Activated B cell treated with CpG ODN at 0.5 μM for 24 hours (primary cell): ENCODE measurements around the gene ANKS1A. TPM values are rescaled to one million over a fixed set of nuclear protein-coding genes. Genes with fewer than 3 reads are reported as not detected.

Experiments
- ATAC-seq: fragments of 200-7000 bp; cut with Tn5 transposase; one replicate; pipeline ENCODE4 v1.10.0; 2021; ENCODE audit warnings: low read depth, mild to moderate bottlenecking, moderate library complexity
- CTCF ChIA-PET: fragments of 350-600 bp; sonication (Branson Sonifier 250); formaldehyde crosslinking; loops from one replicate; lab custom pipeline; 2021; ENCODE audit warnings: antibody characterized with exemption; lab: Charles Lee
- POLR2A ChIA-PET: fragments of 350-600 bp; sonication (Branson Sonifier 250); formaldehyde crosslinking; loops from one replicate; lab custom pipeline; 2021; ENCODE audit warnings: antibody characterized with exemption; lab: Charles Lee
- DNase-seq: peaks from one replicate; pipeline ENCODE4 v3.0.0; 2022
- H3K27ac Mint-ChIP-seq: one replicate; pipeline ENCODE4 v1.8.0; 2020; ENCODE audit warnings: mixed read lengths
- H3K27me3 Mint-ChIP-seq: one replicate; pipeline ENCODE4 v1.8.0; 2021; ENCODE audit warnings: mixed read lengths
- H3K36me3 Mint-ChIP-seq: one replicate; pipeline ENCODE4 v1.8.0; 2021; ENCODE audit warnings: low read depth, mixed read lengths
- H3K4me1 Mint-ChIP-seq: one replicate; pipeline ENCODE4 v1.8.0; 2021; ENCODE audit warnings: mixed read lengths
- H3K4me3 Mint-ChIP-seq: one replicate; pipeline ENCODE4 v1.8.0; 2020; ENCODE audit warnings: mild to moderate bottlenecking, mixed read lengths
- H3K9me3 Mint-ChIP-seq: one replicate; pipeline ENCODE4 v1.8.0; 2020; ENCODE audit warnings: mixed read lengths
- intact Hi-C: fragments of 100-400 bp; cut with micrococcal nuclease; formaldehyde crosslinking; loops from one replicate; pipeline ENCODE4 v1.15.1; 2024
- total RNA-seq: library from RNA; stranded (reverse); gene quantifications from 2 replicates; pipeline ENCODE4 v1.2.3, GENCODE V29; 2022
- TF ChIP-seq, protein P1 (sequence below): fragments of 200-600 bp; IDR thresholded peaks from one replicate; pipeline ENCODE4 v1.8.0; 2022; ENCODE audit warnings: antibody characterized with exemption, mild to moderate bottlenecking

ANKS1A gene
- total RNA-seq, 1 donor from 2014 or later, result 12.6 TPM

DNA sequence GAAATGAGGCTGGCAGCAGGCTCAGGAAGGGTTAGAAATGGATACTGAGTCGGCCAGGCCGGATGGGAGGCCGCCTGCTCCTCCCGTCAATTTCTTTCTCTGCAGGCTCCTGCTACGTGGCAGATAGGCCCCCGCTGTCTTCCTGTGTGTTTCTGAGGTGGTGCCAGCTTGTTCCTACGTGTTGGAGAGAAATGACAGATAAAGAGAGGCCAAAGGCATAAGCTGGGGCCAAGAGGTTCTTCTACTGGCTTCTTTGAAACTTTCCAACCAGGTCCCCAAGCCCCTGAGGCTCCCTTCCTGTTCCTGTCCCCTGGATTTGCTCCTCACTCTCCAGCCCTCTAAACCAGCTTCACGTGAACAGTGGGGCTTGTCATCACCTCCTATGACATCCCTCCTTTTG is 175.2 kb downstream of the ANKS1A start:
- ATAC-seq (no peak), DNase-seq (no peak)
- H3K36me3 Mint-ChIP-seq, result peaks cover 35% of the 10 kb centered on the region
- H3K4me3 Mint-ChIP-seq, result no peak overlapping the region
- TF ChIP-seq, protein P1, sequence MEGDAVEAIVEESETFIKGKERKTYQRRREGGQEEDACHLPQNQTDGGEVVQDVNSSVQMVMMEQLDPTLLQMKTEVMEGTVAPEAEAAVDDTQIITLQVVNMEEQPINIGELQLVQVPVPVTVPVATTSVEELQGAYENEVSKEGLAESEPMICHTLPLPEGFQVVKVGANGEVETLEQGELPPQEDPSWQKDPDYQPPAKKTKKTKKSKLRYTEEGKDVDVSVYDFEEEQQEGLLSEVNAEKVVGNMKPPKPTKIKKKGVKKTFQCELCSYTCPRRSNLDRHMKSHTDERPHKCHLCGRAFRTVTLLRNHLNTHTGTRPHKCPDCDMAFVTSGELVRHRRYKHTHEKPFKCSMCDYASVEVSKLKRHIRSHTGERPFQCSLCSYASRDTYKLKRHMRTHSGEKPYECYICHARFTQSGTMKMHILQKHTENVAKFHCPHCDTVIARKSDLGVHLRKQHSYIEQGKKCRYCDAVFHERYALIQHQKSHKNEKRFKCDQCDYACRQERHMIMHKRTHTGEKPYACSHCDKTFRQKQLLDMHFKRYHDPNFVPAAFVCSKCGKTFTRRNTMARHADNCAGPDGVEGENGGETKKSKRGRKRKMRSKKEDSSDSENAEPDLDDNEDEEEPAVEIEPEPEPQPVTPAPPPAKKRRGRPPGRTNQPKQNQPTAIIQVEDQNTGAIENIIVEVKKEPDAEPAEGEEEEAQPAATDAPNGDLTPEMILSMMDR, result no peak
- no peaks in the 10 kb centered on the region for H3K4me1 Mint-ChIP-seq
- intact Hi-C loops, result no loop called here
- POLR2A ChIA-PET, result interaction anchor here (0.7 kb wide), 1 partner anchor 211 kb away, joined by 5 read pairs; no protein-coding TSS in a partner anchor
- CTCF ChIA-PET, result no interaction called here
- H3K9me3 Mint-ChIP-seq, result no peaks in the 10 kb centered on the region
- H3K27ac Mint-ChIP-seq, result no peak overlapping the region
- H3K27me3 Mint-ChIP-seq, result no peaks in the 10 kb centered on the region

DNA sequence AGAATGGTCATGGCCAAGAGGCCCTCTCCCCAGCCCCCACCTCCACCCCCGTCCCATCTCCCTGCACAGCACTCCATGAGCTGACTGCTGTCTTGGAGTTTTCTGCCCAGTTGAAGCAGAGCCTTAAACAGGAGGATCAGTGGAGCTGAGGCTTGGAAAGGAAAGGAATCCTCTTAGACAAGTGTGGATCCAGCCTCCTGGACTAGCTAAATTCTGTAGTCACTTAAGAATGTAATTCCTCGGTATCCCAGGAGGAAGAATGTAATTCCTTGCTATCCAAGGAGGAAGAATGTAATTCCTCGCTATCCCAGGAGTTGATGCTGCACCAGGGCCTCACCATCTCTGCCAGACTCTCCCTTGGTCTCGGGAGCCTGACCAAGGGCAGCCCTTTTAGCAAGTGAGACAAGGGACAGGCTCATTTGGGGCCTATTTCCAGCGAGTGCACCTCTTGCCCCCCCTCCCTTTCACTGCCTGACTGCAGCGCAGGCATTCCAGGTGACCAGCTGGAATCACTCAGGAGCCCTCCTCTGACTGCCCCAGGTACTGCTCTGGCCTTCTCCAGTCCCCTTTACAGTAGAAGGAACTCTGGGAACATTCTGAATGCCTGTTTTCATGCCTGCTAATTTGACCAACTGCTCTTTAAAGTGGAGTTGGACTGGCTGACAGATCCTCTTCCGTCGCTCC is 175.8 kb downstream of the ANKS1A start:
- H3K36me3 Mint-ChIP-seq, result peaks cover 31% of the 10 kb centered on the region
- ChIA-PET CTCF (no interaction called here), POLR2A (interaction anchor here (0.7 kb wide), 1 partner anchor 210 kb away, joined by 5 read pairs; no protein-coding TSS in a partner anchor)
- no peaks in the 10 kb centered on the region for H3K9me3 Mint-ChIP-seq
- ATAC-seq (no peak), DNase-seq (no peak)
- H3K27me3 Mint-ChIP-seq, result no peaks in the 10 kb centered on the region
- H3K4me3 Mint-ChIP-seq, result no peak overlapping the region
- intact Hi-C loops, result no loop called here
- TF ChIP-seq, protein P1, result no peak
- H3K27ac Mint-ChIP-seq, result no peak overlapping the region
- no peaks in the 10 kb centered on the region for H3K4me1 Mint-ChIP-seq

DNA sequence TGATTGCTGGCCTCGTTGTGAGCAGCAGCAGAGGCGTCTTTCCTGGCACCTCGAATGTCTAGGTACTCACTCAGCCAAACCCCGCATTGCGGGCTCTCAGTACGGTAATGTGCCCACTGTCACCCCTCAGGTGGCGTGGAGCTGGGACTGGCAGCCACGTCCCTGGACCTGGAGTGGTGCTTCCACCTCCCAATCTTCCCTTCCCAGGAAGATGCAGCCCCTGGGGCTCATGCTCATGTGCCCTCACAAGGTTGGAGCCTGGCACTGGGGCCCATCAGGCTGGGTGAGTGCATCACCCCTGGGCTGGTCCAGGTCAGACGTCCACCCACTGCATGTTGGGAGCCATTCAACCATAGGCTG is 176.4 kb downstream of the ANKS1A start:
- no peak for ATAC-seq
- Mint-ChIP-seq H3K4me1 (no peaks in the 10 kb centered on the region), H3K36me3 (peaks cover 28% of the 10 kb centered on the region), H3K27ac (no peak overlapping the region), H3K27me3 (no peaks in the 10 kb centered on the region), H3K9me3 (no peaks in the 10 kb centered on the region), H3K4me3 (no peak overlapping the region)
- TF ChIP-seq, protein P1, result no peak
- intact Hi-C loops, result no loop called here
- POLR2A ChIA-PET, result no interaction called here
- CTCF ChIA-PET, result no interaction called here
- DNase-seq, result no peak

DNA sequence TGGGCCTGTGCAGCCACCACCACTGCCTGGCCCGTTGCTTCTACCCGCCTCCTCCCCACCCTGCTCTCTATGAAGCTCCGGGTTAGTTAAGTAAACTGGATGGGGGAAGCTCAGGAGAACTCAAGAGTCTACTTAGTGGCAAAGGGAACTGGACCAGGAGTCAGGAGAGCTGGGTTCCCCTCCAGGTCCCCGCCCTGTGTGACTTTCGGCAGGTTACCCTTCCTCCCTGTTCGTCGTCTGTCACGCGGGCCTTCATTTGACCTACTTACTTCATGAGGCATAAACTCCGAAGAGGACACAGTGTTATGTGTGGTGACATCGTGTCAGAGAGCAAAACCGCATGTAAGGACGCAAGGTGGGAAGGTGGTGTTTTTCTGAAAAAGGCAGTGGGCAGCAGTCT is 176.8 kb downstream of the ANKS1A start:
- peaks cover 28% of the 10 kb centered on the region for H3K36me3 Mint-ChIP-seq
- H3K27ac Mint-ChIP-seq, result no peak overlapping the region
- no peak for DNase-seq

DNA sequence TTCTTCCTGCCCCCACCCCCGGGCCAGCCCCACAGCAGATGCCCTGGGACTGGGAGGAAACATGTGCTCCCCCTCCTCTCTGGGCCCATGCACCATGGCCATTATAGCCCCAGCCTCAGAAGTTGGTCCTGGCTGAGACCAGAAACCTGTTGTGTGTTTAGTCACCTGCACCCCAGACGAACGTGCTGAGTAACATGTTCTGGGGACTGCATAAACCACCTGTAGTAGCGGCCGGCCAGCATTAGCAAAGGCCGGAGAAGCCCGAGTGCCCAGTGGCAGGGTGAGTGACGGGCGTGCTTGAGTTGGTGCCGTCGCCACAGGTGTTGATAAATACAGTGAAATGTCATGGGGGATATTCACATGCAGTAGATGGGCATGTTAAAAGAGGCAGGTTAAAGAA is 178.2 kb downstream of the ANKS1A start:
- Mint-ChIP-seq H3K36me3 (peaks cover 25% of the 10 kb centered on the region), H3K9me3 (no peaks in the 10 kb centered on the region), H3K27ac (no peak overlapping the region), H3K27me3 (no peaks in the 10 kb centered on the region), H3K4me3 (no peak overlapping the region), H3K4me1 (no peaks in the 10 kb centered on the region)
- TF ChIP-seq, protein P1, result no peak
- POLR2A ChIA-PET, result no interaction called here
- DNase-seq (no peak), ATAC-seq (no peak)
- intact Hi-C loops, result no loop called here
- CTCF ChIA-PET, result no interaction called here

More for the DNA sequence above, 176.8 kb downstream of the ANKS1A start:
- H3K4me1 Mint-ChIP-seq, result no peaks in the 10 kb centered on the region
- ChIA-PET POLR2A (no interaction called here), CTCF (no interaction called here)
- no peak for ATAC-seq
- no peak overlapping the region for H3K4me3 Mint-ChIP-seq
- H3K27me3 Mint-ChIP-seq, result no peaks in the 10 kb centered on the region
- H3K9me3 Mint-ChIP-seq, result no peaks in the 10 kb centered on the region
- TF ChIP-seq, protein P1, result no peak
- intact Hi-C loops, result no loop called here
